K562 (cell line): ENCODE results near the gene ZBTB42. TPM values are rescaled to one million over a fixed set of nuclear protein-coding genes. Genes with fewer than 3 reads are reported as not detected.

ENCODE experiments used
- ATAC-seq: fragments of 200-7000 bp; cut with Tn5 transposase; 3 replicates; pipeline ENCODE4 v1.9.1; 2020; ENCODE audit warnings: moderate library complexity
- Bru-seq: library from RNA; stranded (reverse); fragments of 400-500 nt; gene quantifications from one replicate; lab custom pipeline; 2021; lab: Mats Ljungman, UMichigan
- BruChase-seq, 2 experiments: library from RNA; stranded (reverse); fragments of 400-500 nt; gene quantifications; one replicate each; lab custom pipeline; 2021; lab: Mats Ljungman, UMichigan
- BruUV-seq: library from RNA; stranded (reverse); fragments of 400-500 nt; replicated peaks from 2 replicates; lab custom pipeline; 2021; lab: Mats Ljungman, UMichigan
- CTCF ChIA-PET: fragments of 300-600 bp; formaldehyde crosslinking; extraction: SDS; loops from one replicate; lab custom pipeline; 2021; ENCODE audit warnings: low intra/inter-chr PET ratio; lab: Yijun Ruan, JAX
- POLR2A ChIA-PET: fragments of 300-600, 350-650 bp; sonication (Branson Sonifier 250); formaldehyde crosslinking; extraction: SDS; loops from one replicate; lab custom pipeline; 2021; ENCODE audit warnings: antibody characterized with exemption, inconsistent platforms; lab: Yijun Ruan, JAX
- DNase-seq, 4 experiments: peaks; one replicate each; pipeline versions ENCODE4 v3.0.0 to v3.0.0-alpha.2; 2011 to 2018; ENCODE audit warnings: low spot score in 3 of 4, mixed read lengths in 3 of 4; ENCODE audit errors: extremely low read depth in 1 of 4
- FAIRE-seq: peaks from 2 replicates; lab custom pipeline; 2011; peaks lifted over from hg19 to GRCh38; lab: Jason Lieb, UNC
- H2AFZ ChIP-seq: 2 replicates; pipeline ENCODE4 v1.6.0; 2011; ENCODE audit warnings: low read depth, low read length, control low read depth, inconsistent platforms
- H3K27ac ChIP-seq: fragments of 200-600 bp; 3 replicates; pipeline ENCODE4 v1.8.0; 2011; ENCODE audit warnings: low read depth, mild to moderate bottlenecking, control low read depth, inconsistent platforms, low read length, moderate library complexity, mixed read lengths; ENCODE audit errors: extremely low read depth
- H3K27me3 ChIP-seq, 2 experiments: fragments of 300-600 bp in 1 of 2; 2 replicates in 1 of 2; 3 replicates in 1 of 2; pipeline versions ENCODE4 v1.6.0 to v1.8.0; 2011; ENCODE audit warnings: inconsistent platforms in 2 of 2, low read length in 2 of 2, mild to moderate bottlenecking in 1 of 2, mixed read lengths in 1 of 2, moderate library complexity in 1 of 2; ENCODE audit not compliant: control insufficient read depth in 2 of 2, insufficient read depth in 2 of 2
- H3K36me3 ChIP-seq: fragments of 300-600 bp; 3 replicates; pipeline ENCODE4 v1.8.0; 2011; ENCODE audit warnings: mild to moderate bottlenecking, low read length, inconsistent platforms; ENCODE audit not compliant: control insufficient read depth, insufficient read depth
- H3K4me1 ChIP-seq, 2 experiments: fragments of 200-600 bp in 1 of 2; replicated peaks in 1 of 2; 2 replicates in 1 of 2; 3 replicates in 1 of 2; pipeline versions ENCODE4 v1.5.1 to v1.8.0; 2011; ENCODE audit warnings: inconsistent platforms in 2 of 2, low read length in 2 of 2, mild to moderate bottlenecking in 1 of 2, mixed read lengths in 1 of 2, moderate library complexity in 1 of 2; ENCODE audit not compliant: control insufficient read depth in 2 of 2, insufficient read depth in 2 of 2
- H3K4me2 ChIP-seq: 2 replicates; pipeline ENCODE4 v1.6.1; 2011; ENCODE audit warnings: low read length, control low read depth, inconsistent platforms, mixed read lengths; ENCODE audit not compliant: insufficient read depth
- H3K4me3 ChIP-seq: fragments of 200-600 bp; sonication (generic), shearing (Covaris generic); 2 replicates; pipeline ENCODE4 v1.5.1; 2016; ENCODE audit warnings: control low read depth, inconsistent platforms
- H3K79me2 ChIP-seq: fragments of 200-600 bp; 3 replicates; pipeline ENCODE4 v1.8.0; 2011; ENCODE audit warnings: low read length, inconsistent platforms; ENCODE audit not compliant: control insufficient read depth, insufficient read depth
- H3K9ac ChIP-seq, 2 experiments: 2 replicates each; pipeline versions ENCODE4 v1.6.0 to v1.6.1; 2011; ENCODE audit warnings: low read depth in 2 of 2, low read length in 2 of 2, control low read depth in 1 of 2, inconsistent platforms in 1 of 2, mild to moderate bottlenecking in 1 of 2, mixed read lengths in 1 of 2; ENCODE audit not compliant: insufficient read depth in 1 of 2
- H3K9me1 ChIP-seq: one replicate; pipeline ENCODE4 v1.6.0; 2011; ENCODE audit warnings: inconsistent platforms, mild to moderate bottlenecking, low read length, moderate library complexity; ENCODE audit not compliant: control insufficient read depth, insufficient read depth
- H3K9me3 ChIP-seq: replicated peaks from 2 replicates; pipeline ENCODE4 v1.5.1; 2011; ENCODE audit warnings: low read depth, low read length, inconsistent platforms; ENCODE audit not compliant: control insufficient read depth, insufficient read depth
- H4K20me1 ChIP-seq: replicated peaks from 2 replicates; pipeline ENCODE4 v1.6.1; 2011; ENCODE audit warnings: low read length, inconsistent platforms, mixed read lengths; ENCODE audit not compliant: control insufficient read depth, insufficient read depth
- ARID2 ChIP-seq: fragments of 450-650 bp; IDR thresholded peaks from 2 replicates; pipeline ENCODE4 v1.6.1; 2017; ENCODE audit warnings: antibody characterized with exemption, mild to moderate bottlenecking
- CAMTA2 ChIP-seq: fragments of 250-450 bp; sonication (Bioruptor Pico); conservative IDR thresholded peaks from 2 replicates; pipeline ENCODE4 v1.5.1; 2022
- ELK3 ChIP-seq: fragments of 450-650 bp; formaldehyde crosslinking; IDR thresholded peaks from 2 replicates; pipeline ENCODE4 v1.4.0; 2020; ENCODE audit warnings: mild to moderate bottlenecking
- GABPB1 ChIP-seq: sonication (generic); formaldehyde crosslinking; IDR thresholded peaks from 2 replicates; pipeline ENCODE4 v1.8.0; 2022; ENCODE audit warnings: mild to moderate bottlenecking, missing genetic modification reagents
- MED1 ChIP-seq: sonication (generic); formaldehyde crosslinking; IDR thresholded peaks from 2 replicates; pipeline ENCODE4 v1.8.1; 2023; ENCODE audit warnings: missing genetic modification reagents, borderline replicate concordance
- POLR2AphosphoS2 ChIP-seq: IDR thresholded peaks from 2 replicates; pipeline ENCODE4 v1.6.1; 2012; ENCODE audit warnings: low read length, improper control_type of control experiment
- POLR3G ChIP-seq: IDR thresholded peaks from 2 replicates; pipeline ENCODE4 v1.6.1; 2011; ENCODE audit not compliant: insufficient read length, insufficient replicate concordance; ENCODE audit errors: extremely low read depth
- RB1 ChIP-seq: fragments of 450-650 bp; IDR thresholded peaks from 2 replicates; pipeline ENCODE4 v1.6.1; 2017; ENCODE audit warnings: low read depth, mild to moderate bottlenecking
- RBBP5 ChIP-seq: fragments of 200-600 bp; sonication (generic); IDR thresholded peaks from 2 replicates; pipeline ENCODE4 v1.6.1; 2012; ENCODE audit warnings: borderline replicate concordance, mild to moderate bottlenecking, low read length, control low read depth, inconsistent platforms; ENCODE audit not compliant: insufficient read depth, poor library complexity, severe bottlenecking
- RBM39 ChIP-seq: fragments of 200-400 bp; formaldehyde crosslinking; optimal IDR thresholded peaks from 2 replicates; pipeline ENCODE3; 2018; ENCODE audit warnings: low read depth, low read length
- ZNF644 ChIP-seq: fragments of 200-800 bp; sonication (Bioruptor generic); IDR thresholded peaks from 2 replicates; pipeline ENCODE4 v1.6.1; 2016; ENCODE audit warnings: low read depth, missing genetic modification characterization, missing compliant biosample characterization
- ZNF76 ChIP-seq: fragments of 250-450 bp; sonication (Bioruptor Pico); IDR thresholded peaks from 2 replicates; pipeline ENCODE4 v1.4.0; 2020; ENCODE audit warnings: mild to moderate bottlenecking, moderate library complexity, borderline replicate concordance
- WGBS: fragments of 100-300 bp; shearing (Covaris generic); methylation state at CpG from one replicate; pipeline ENCODE4 v1.1.6; 2016; ENCODE audit warnings: low coverage, mixed read lengths; ENCODE audit not compliant: insufficient coverage; ENCODE audit errors: missing lambda C conversion rate; 5-methylcytosine and 5-hydroxymethylcytosine counted together
- in situ Hi-C: fragments of 300-500 bp; cut with MboI; formaldehyde crosslinking; loops from 4 replicates; pipeline ENCODE4 v1.15.0; 2018; ENCODE audit warnings: inconsistent platforms, mixed read lengths
- intact Hi-C: fragments of 100-400 bp; cut with micrococcal nuclease; formaldehyde crosslinking; loops from 2 replicates; pipeline ENCODE4 v1.14.2; 2022
- long read RNA-seq, 3 experiments: library from polyadenylated mRNA in 2 of 3; library from RNA in 1 of 3; unstranded in 2 of 3; stranded (forward) in 1 of 3; transcript quantifications; one replicate each; pipeline ENCODE4 v2.0.0, GENCODE V29; 2019 to 2022
- polyA minus RNA-seq, 3 experiments: library from RNA; depleted of rRNA, polyadenylated mRNA; stranded (reverse); fragments of >200 nt; gene quantifications; 2 replicates each; pipeline ENCODE4 v1.2.3, GENCODE V29; 2011
- polyA plus RNA-seq, 8 experiments: library from polyadenylated mRNA; depleted of rRNA in 4 of 8; stranded (reverse) in 5 of 8; unstranded in 3 of 8; fragments of >200 nt; fragmentation: Nextera tagmentation in 2 of 8; fragmentation: Illumina TruSeq in 1 of 8; extraction: Ambion mirVana in 2 of 8; extraction: Trizol in 1 of 8; gene quantifications; 2 replicates each; pipeline versions ENCODE4 v1.2.1 to v1.2.3, GENCODE V29; 2011 to 2014; ENCODE audit warnings: inconsistent platforms in 1 of 8, missing spikeins in 1 of 8
- total RNA-seq, 7 experiments: library from RNA; depleted of rRNA in 6 of 7; stranded (reverse); fragments of >200 nt in 6 of 7; fragmentation: Illumina TruSeq in 2 of 7; extraction: Trizol in 2 of 7; gene quantifications; 2 replicates each; pipeline versions ENCODE4 v1.2.1 to v1.2.3, GENCODE V29; 2011 to 2021; ENCODE audit warnings: low replicate concordance in 1 of 7
- TF ChIP-seq, protein P1 (sequence below), 2 experiments: IDR thresholded peaks; 2 replicates each; pipeline ENCODE4 v1.6.1; 2011; ENCODE audit warnings: borderline replicate concordance in 1 of 2, control low read depth in 1 of 2, low read depth in 1 of 2, low read length in 1 of 2, mild to moderate bottlenecking in 1 of 2, mixed read lengths in 1 of 2, moderate library complexity in 1 of 2; ENCODE audit not compliant: insufficient read depth in 1 of 2, insufficient read length in 1 of 2, poor library complexity in 1 of 2, severe bottlenecking in 1 of 2; ENCODE audit errors: extremely low read depth in 1 of 2

ZBTB42 gene
- 3.2 and 14.3 TPM in 2 replicates for total RNA-seq (2011; cell fraction: chromatin; rRNA removed; ENCODE audit: low replicate concordance)
- total RNA-seq (2011; cell fraction: nucleolus; rRNA removed) = 17.5 and 19.2 TPM in 2 replicates
- 7.6 and 8.4 TPM in 2 replicates for total RNA-seq (2011; cell fraction: nucleoplasm; rRNA removed)
- total RNA-seq (2014; rRNA removed) (5.5 and 7.2 TPM in 2 replicates), total RNA-seq (2014; rRNA removed; fragmentation: Illumina TruSeq; extraction: Trizol) (1.4 and 1.5 TPM in 2 replicates), total RNA-seq (2015; rRNA removed; fragmentation: Illumina TruSeq; extraction: Trizol) (5.1 TPM in 2 replicates), total RNA-seq (2021) (7.4 and 8.5 TPM in 2 replicates), polyA plus RNA-seq (2011; rRNA removed) (2.2 and 2.4 TPM in 2 replicates), polyA plus RNA-seq (2014; fragmentation: Illumina TruSeq; extraction: Trizol) (2.4 and 4.5 TPM in 2 replicates), polyA plus RNA-seq (2014; fragmentation: Nextera tagmentation; extraction: Ambion mirVana) (under 1 TPM; 0.03 to 0.08 TPM), polyA plus RNA-seq (2014; rRNA removed) (2.9 and 3.7 TPM in 2 replicates), polyA minus RNA-seq (2011; rRNA and poly(A)+ RNA removed) (2.9 and 4.9 TPM in 2 replicates), Bru-seq, nascent RNA (percentile 56 among the genes with signal in this experiment), BruChase-seq, experiment 1, labeled RNA remaining after a 2-hour chase (percentile 48 among the genes with signal in this experiment), BruChase-seq, experiment 2, labeled RNA remaining after a 6-hour chase (percentile 45 among the genes with signal in this experiment)
- polyA plus RNA-seq (2011; cell fraction: cytosol; rRNA removed) = 3.5 and 9.0 TPM in 2 replicates
- 3.6 and 6.6 TPM in 2 replicates for polyA plus RNA-seq (2011; cell fraction: nucleus; rRNA removed)
- polyA plus RNA-seq (2012) = 4.5 and 5.8 TPM in 2 replicates
- polyA minus RNA-seq (2011; cell fraction: cytosol; rRNA and poly(A)+ RNA removed) = 6.0 and 8.7 TPM in 2 replicates
- 12.0 and 13.1 TPM in 2 replicates for polyA minus RNA-seq (2011; cell fraction: nucleus; rRNA and poly(A)+ RNA removed)
- long read RNA-seq, experiment 1, transcript ZBTB42-201 (1 exons, 3,800 nt) = major isoform, 22 of 25 reads
- long read RNA-seq, experiment 1, partial matches to known transcripts = 0 of 25 reads
- long read RNA-seq, experiment 1, other reads (novel, unspliced or antisense) = 1 of 25 reads
- long read RNA-seq, experiment 2, transcript ZBTB42-201 (1 exons, 3,800 nt) = major isoform, 5 of 7 reads
- long read RNA-seq, experiment 2, partial matches to known transcripts = 0 of 7 reads
- long read RNA-seq, experiment 2, other reads (novel, unspliced or antisense) = 1 of 7 reads
- long read RNA-seq, experiment 3 = 0 reads

- DNase-seq (peak in 2 of 4 experiments; percentile 66 to 77), ATAC-seq (peak; percentile 7), FAIRE-seq (peak; percentile 51)
- H3K9me3 ChIP-seq = no peaks in the 10 kb centered on the region
- peaks cover 6% of the 10 kb centered on the region; the same call in 1 of the 3 replicates for H3K36me3 ChIP-seq
- intact Hi-C loops = no loop called here
- CTCF ChIA-PET = interaction anchor here (1.0 kb wide), 1 partner anchor 25 kb away, joined by 3 read pairs; no protein-coding TSS in a partner anchor
- peak within 1 kb of the TSS; percentile 84 for H3K27ac ChIP-seq
- H3K4me1 ChIP-seq = peaks cover 68 to 97% of the 10 kb centered on the region in 2 experiments
- H4K20me1 ChIP-seq = no peaks in the 10 kb centered on the region
- peak within 1 kb of the TSS; percentile 80 to 93 for H3K9ac ChIP-seq
- H3K27me3 ChIP-seq = no peaks in the 10 kb centered on the region
- WGBS = 5% methylated on average over 17 of the region's 105 CpGs
- H2AFZ ChIP-seq = peak within 1 kb of the TSS; percentile 86
- no TSS peak for BruUV-seq
- peaks cover 30% of the 10 kb centered on the region for H3K79me2 ChIP-seq
- peak within 1 kb of the TSS; percentile 84 for H3K4me2 ChIP-seq
- H3K4me3 ChIP-seq = peak within 1 kb of the TSS; percentile 55
- H3K9me1 ChIP-seq = no peaks in the 10 kb centered on the region
- POLR2A ChIA-PET = interaction anchor here (0.6 to 1.1 kb wide), 2 partner anchors 11 to 1050 kb away, joined by 3 read pairs; no protein-coding TSS in a partner anchor
- in situ Hi-C loops = no loop called here
- TF ChIP-seq POLR3G (no peak), POLR2AphosphoS2 (no peak), ZNF76 (no peak), RBBP5 (no peak), ARID2 (no peak), ELK3 (no peak), MED1 (CRISPR knock-in tag) (no peak), CAMTA2 (CRISPR knock-in tag) (no peak), GABPB1 (CRISPR knock-in tag) (0 out of 2 replicates have a peak, but pooled peaks have one; percentile 48), RB1 (0 out of 2 replicates have a peak, but pooled peaks have one; percentile 25), ZNF644 (no peak), RBM39 (no peak)
- TF ChIP-seq, protein P1, sequence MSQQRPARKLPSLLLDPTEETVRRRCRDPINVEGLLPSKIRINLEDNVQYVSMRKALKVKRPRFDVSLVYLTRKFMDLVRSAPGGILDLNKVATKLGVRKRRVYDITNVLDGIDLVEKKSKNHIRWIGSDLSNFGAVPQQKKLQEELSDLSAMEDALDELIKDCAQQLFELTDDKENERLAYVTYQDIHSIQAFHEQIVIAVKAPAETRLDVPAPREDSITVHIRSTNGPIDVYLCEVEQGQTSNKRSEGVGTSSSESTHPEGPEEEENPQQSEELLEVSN (IDR thresholded peaks at IDR 0.05; ENCODE audit: borderline replicate concordance in 1 of 2, extremely low read depth in 1 of 2, insufficient read depth in 1 of 2, insufficient read length in 1 of 2, low read depth in 1 of 2, low read length in 1 of 2, poor library complexity in 1 of 2, severe bottlenecking in 1 of 2) = peak in 1 of 2 experiments; percentile 10
Observed at GRCh38 chr14:104800771-104801519, at the start of gene ZBTB42. Gene ZBTB42 (plus strand): TSS chr14:104801101. CDS start chr14:104801198, 97 bp downstream.
